Measurements from ENCODE around the gene PTPRN2. TPM values are rescaled to one million over a fixed set of nuclear protein-coding genes. Genes with fewer than 3 reads are reported as not detected.

The PTPRN2 gene
- total and polyA plus RNA-seq, 2 of the 8 experiments (the other 6 are each of a cell fraction or from before 2014, with no cell fraction given): 2.6 to 4.5 TPM

DNA sequence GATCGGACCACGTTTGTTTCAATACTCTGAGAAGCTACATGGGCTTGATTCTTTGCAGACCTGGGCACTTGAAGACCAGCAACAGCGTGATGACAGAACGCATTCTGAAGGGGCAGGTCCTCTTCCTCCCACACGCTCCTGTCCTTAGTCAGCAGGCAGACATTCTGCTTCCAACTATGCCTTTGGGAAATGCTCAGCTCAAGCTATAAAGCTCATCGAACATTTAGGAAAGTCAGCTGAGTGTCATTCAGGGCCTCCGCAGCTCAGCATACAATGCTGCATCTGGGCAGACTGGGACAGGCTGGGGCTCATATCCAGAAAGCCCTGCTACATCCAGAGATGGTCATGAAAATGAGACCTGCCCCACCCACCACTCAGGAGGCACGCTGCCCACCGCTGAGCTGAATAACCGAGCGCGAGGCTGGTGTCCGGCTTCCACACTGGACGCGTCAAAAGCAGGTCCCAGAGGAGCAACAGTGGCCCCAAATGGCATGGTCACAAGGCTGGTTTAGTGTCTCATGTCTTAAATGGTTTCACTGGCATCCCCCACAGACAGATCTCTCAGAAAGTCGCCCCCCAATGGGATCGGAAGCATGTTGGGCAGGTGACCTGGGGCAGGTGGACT, 976.8 kb downstream of the PTPRN2 start:
- FAIRE-seq (no peak), DNase-seq (ENCODE audit: low read depth in 1 of 2, low spot score in 2 of 2) (no peak)
- no peak overlapping the region for H4K5ac ChIP-seq (ENCODE audit: insufficient read length, low read depth, low read length)
- H3K23me2 ChIP-seq (ENCODE audit: low read depth, low read length): no peaks in the 10 kb centered on the region
- H3K4ac ChIP-seq (replicated peaks; ENCODE audit: insufficient read length, low read depth, low read length): no peak overlapping the region
- no peak overlapping the region for H4K91ac ChIP-seq (replicated peaks; ENCODE audit: insufficient read length, low read length)
- H2BK15ac ChIP-seq (ENCODE audit: low read length): no peak overlapping the region
- no peaks in the 10 kb centered on the region for H3K36me3 ChIP-seq (ENCODE audit: control insufficient read depth in 2 of 4, insufficient read depth in 4 of 4, low read length in 3 of 4)
- H4K20me1 ChIP-seq (replicated peaks in 1 of 2; ENCODE audit: control insufficient read depth in 1 of 2, insufficient read depth in 2 of 2, low read length in 2 of 2): peaks cover 0 to 3% of the 10 kb centered on the region in 2 experiments
- H3K79me1 ChIP-seq (ENCODE audit: low read depth, low read length): no peaks in the 10 kb centered on the region
- H3K9me3 ChIP-seq (ENCODE audit: insufficient read depth in 2 of 2, low read depth in 1 of 2, low read length in 1 of 2): no peaks in the 10 kb centered on the region
- H3K4me1 ChIP-seq (replicated peaks in 1 of 4; ENCODE audit: control insufficient read depth in 3 of 4, insufficient read depth in 4 of 4, low read length in 3 of 4): no peaks in the 10 kb centered on the region
- H2BK20ac ChIP-seq (ENCODE audit: low read length): no peak overlapping the region
- H3K56ac ChIP-seq (replicated peaks; ENCODE audit: insufficient read length, low read depth, low read length): no peak overlapping the region
- H3K4me2 ChIP-seq (ENCODE audit: insufficient read depth in 1 of 2, low read depth in 2 of 2, low read length in 2 of 2): no peak overlapping the region
- no peak overlapping the region for H4K8ac ChIP-seq (ENCODE audit: extremely low read depth, insufficient read depth, low read length)
- CTCF ChIA-PET (ENCODE audit: partially characterized antibody): no interaction called here
- no peak overlapping the region for H2AK5ac ChIP-seq (ENCODE audit: low read depth, low read length)
- H2BK12ac ChIP-seq (ENCODE audit: low read depth, low read length): no peak overlapping the region
- H3K18ac ChIP-seq (ENCODE audit: extremely low read depth, low read length): no peak overlapping the region
- H2AFZ ChIP-seq (ENCODE audit: low read length): no peak overlapping the region
- H2BK5ac ChIP-seq (ENCODE audit: low read depth, low read length): no peak overlapping the region
- H3K27ac ChIP-seq (ENCODE audit: low read depth, low read length): no peak overlapping the region
- no peak overlapping the region for H3K14ac ChIP-seq (ENCODE audit: insufficient read length)
- no peaks in the 10 kb centered on the region for H3K79me2 ChIP-seq (ENCODE audit: control insufficient read depth in 1 of 2, insufficient read depth in 2 of 2, low read length in 2 of 2)
- no peak overlapping the region for H2BK120ac ChIP-seq (replicated peaks; ENCODE audit: low read depth, low read length)
- WGBS, 2 experiments (ENCODE audit: extremely low coverage in 1 of 2, insufficient coverage in 1 of 2, insufficient read length in 1 of 2, insufficient replicate concordance in 2 of 2, low coverage in 1 of 2, low lambda C conversion rate in 2 of 2, missing lambda C conversion rate in 1 of 2): 91% methylated on average over 17 of the region's 17 CpGs; no CpG with 5 or more reads in 1 of the 2 experiments
- TF ChIP-seq GABPA (IDR thresholded peaks at IDR 0.05; ENCODE audit: borderline replicate concordance, insufficient read depth, low read length): no peak
- no peak for TF ChIP-seq HDAC6 (IDR thresholded peaks at IDR 0.05; ENCODE audit: low read depth, low read length)
- TF ChIP-seq, protein P1, sequence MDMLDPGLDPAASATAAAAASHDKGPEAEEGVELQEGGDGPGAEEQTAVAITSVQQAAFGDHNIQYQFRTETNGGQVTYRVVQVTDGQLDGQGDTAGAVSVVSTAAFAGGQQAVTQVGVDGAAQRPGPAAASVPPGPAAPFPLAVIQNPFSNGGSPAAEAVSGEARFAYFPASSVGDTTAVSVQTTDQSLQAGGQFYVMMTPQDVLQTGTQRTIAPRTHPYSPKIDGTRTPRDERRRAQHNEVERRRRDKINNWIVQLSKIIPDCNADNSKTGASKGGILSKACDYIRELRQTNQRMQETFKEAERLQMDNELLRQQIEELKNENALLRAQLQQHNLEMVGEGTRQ (IDR thresholded peaks at IDR 0.05; ENCODE audit: low read length): no peak
- TF ChIP-seq SP4 (IDR thresholded peaks at IDR 0.05; ENCODE audit: low read length): no peak
- TF ChIP-seq TEAD4 (IDR thresholded peaks at IDR 0.05; ENCODE audit: low read depth, low read length): no peak
- TF ChIP-seq CBX8 (IDR thresholded peaks at IDR 0.05; ENCODE audit: borderline replicate concordance, low read depth, low read length): no peak
- TF ChIP-seq, protein P2, sequence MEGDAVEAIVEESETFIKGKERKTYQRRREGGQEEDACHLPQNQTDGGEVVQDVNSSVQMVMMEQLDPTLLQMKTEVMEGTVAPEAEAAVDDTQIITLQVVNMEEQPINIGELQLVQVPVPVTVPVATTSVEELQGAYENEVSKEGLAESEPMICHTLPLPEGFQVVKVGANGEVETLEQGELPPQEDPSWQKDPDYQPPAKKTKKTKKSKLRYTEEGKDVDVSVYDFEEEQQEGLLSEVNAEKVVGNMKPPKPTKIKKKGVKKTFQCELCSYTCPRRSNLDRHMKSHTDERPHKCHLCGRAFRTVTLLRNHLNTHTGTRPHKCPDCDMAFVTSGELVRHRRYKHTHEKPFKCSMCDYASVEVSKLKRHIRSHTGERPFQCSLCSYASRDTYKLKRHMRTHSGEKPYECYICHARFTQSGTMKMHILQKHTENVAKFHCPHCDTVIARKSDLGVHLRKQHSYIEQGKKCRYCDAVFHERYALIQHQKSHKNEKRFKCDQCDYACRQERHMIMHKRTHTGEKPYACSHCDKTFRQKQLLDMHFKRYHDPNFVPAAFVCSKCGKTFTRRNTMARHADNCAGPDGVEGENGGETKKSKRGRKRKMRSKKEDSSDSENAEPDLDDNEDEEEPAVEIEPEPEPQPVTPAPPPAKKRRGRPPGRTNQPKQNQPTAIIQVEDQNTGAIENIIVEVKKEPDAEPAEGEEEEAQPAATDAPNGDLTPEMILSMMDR (IDR thresholded peaks at IDR 0.05; ENCODE audit: control extremely low read depth in 1 of 3, insufficient read depth in 1 of 3, low read depth in 1 of 3, low read length in 3 of 3): no peak
- TF ChIP-seq KDM4A (IDR thresholded peaks at IDR 0.05; ENCODE audit: low read depth, low read length, severe bottlenecking): no peak
- no peak for TF ChIP-seq BCL11A (IDR thresholded peaks at IDR 0.05; ENCODE audit: low read depth in 2 of 2, low read length in 2 of 2)
- no peak for TF ChIP-seq BACH1 (IDR thresholded peaks at IDR 0.05; ENCODE audit: low read length)
- no peak overlapping the region for H3K4me3 ChIP-seq (ENCODE audit: extremely low read depth in 1 of 4, insufficient read depth in 2 of 4, low read depth in 3 of 4, low read length in 4 of 4)
- H3K9ac ChIP-seq (replicated peaks in 1 of 4; ENCODE audit: extremely low read depth in 1 of 4, low read depth in 3 of 4, low read length in 3 of 4): no peak overlapping the region; a peak in 1 of 7 replicates
- POLR2A ChIA-PET (ENCODE audit: partially characterized antibody): no interaction called here
- H3K27me3 ChIP-seq (replicated peaks in 1 of 4; ENCODE audit: control insufficient read depth in 3 of 4, extremely low read depth in 1 of 4, insufficient read depth in 3 of 4, low read length in 3 of 4): peaks cover 0 to 6% (median under 1%) of the 10 kb centered on the region in 4 experiments; a peak in 3 of 7 replicates
- no peak overlapping the region for H3K23ac ChIP-seq (ENCODE audit: insufficient read length)

All from H1 (cell line).